ENCODE measurements around the gene SPAG16.

GRCh38 chr2:214232271-214232670 is 948.0 kb downstream of the SPAG16 start:
- TF ChIP-seq POLR2A (IDR thresholded peaks at IDR 0.05) (no peak), CTCF (IDR thresholded peaks at IDR 0.05) (no peak)
